Mucosa of rectum (tissue), 2 donors: ENCODE data around the gene C1QTNF1.
"Not testable (repeated sequence)": the region's sequence is repeated elsewhere in the genome, so short reads cannot be mapped to it uniquely, and the experiment has no call there.

Experiments used
- H3K27ac ChIP-seq, 2 donors: one replicate each; pipeline ENCODE4 v1.7.0; 2013; ENCODE audit warnings: inconsistent platforms in 2 of 2, low read depth in 2 of 2, low read length in 2 of 2
- H3K27me3 ChIP-seq, 2 donors: one replicate each; pipeline ENCODE4 v1.7.0; 2013; ENCODE audit warnings: low read length in 2 of 2; ENCODE audit not compliant: control insufficient read depth in 2 of 2, insufficient read depth in 2 of 2
- H3K36me3 ChIP-seq, 2 donors: one replicate each; pipeline ENCODE4 v1.7.0; 2013; ENCODE audit warnings: low read length in 2 of 2; ENCODE audit not compliant: control insufficient read depth in 2 of 2, insufficient read depth in 2 of 2
- H3K4me1 ChIP-seq, 2 donors: one replicate each; pipeline ENCODE4 v1.7.0; 2013; ENCODE audit warnings: low read length in 2 of 2, mild to moderate bottlenecking in 1 of 2; ENCODE audit not compliant: control insufficient read depth in 2 of 2, insufficient read depth in 2 of 2
- H3K4me3 ChIP-seq, 2 donors: one replicate each; pipeline ENCODE4 v1.7.0; 2013; ENCODE audit warnings: low read length in 2 of 2
- H3K9ac ChIP-seq, 2 donors: one replicate each; pipeline ENCODE4 v1.7.0; 2013; ENCODE audit warnings: low read length in 2 of 2, low read depth in 1 of 2, mild to moderate bottlenecking in 1 of 2
- H3K9me3 ChIP-seq, 2 donors: one replicate each; pipeline ENCODE4 v1.7.0; 2013; ENCODE audit warnings: low read length in 2 of 2; ENCODE audit not compliant: control insufficient read depth in 2 of 2
- donor health status: healthy.
- donor health status: Normal muscosa, but diverticular disease.

The C1QTNF1 gene

GRCh38 chr17:79062691-79063090, 38.7 kb downstream of the C1QTNF1 start:
- no peak overlapping the region for H3K27ac ChIP-seq
- H3K9ac ChIP-seq, result no peak overlapping the region

GRCh38 chr17:79064026-79064425, 40.1 kb downstream of the C1QTNF1 start:
- Histone ChIP-seq H3K27ac (no peak overlapping the region), H3K9me3 (no peaks in the 10 kb centered on the region), H3K36me3 (no peaks in the 10 kb centered on the region), H3K9ac (no peak overlapping the region), H3K4me3 (no peak overlapping the region), H3K27me3 (no peaks in the 10 kb centered on the region), H3K4me1 (no peaks in the 10 kb centered on the region)

More at GRCh38 chr17:79062691-79063090, 38.7 kb downstream of the C1QTNF1 start:
- H3K4me3 ChIP-seq, result no peak overlapping the region
- no peaks in the 10 kb centered on the region for H3K9me3 ChIP-seq
- no peaks in the 10 kb centered on the region for H3K36me3 ChIP-seq
- H3K4me1 ChIP-seq, result no peaks in the 10 kb centered on the region
- no peaks in the 10 kb centered on the region for H3K27me3 ChIP-seq

DNA sequence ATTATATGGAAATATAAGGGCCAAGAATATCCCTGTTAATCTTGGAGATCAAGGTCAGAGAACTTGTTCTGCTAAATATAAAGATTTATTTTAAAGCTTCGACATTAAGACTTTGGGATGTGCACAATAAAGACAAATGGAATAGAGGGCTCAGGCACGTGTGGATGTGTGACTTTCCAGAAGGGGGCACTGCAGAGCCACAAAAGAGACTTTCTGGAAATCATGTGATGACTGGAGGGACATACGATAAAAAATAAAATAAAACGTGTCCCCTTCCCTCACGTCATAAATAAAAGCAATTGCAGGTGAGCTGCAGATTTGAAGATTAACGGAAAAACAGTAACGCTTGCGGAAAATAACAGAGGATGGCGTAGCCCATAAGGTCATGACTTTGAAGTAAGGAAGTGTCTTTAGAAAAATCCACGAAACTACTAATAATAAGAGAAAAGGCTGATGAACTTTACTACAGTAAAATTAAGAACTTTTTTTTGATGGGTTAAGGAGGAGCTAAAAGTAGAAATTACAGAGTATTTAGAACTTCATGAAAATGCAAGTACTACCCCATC, 41.2 kb downstream of the C1QTNF1 start:
- Histone ChIP-seq H3K9ac (no peak overlapping the region), H3K4me1 (no peaks in the 10 kb centered on the region), H3K4me3 (no peak overlapping the region)

GRCh38 chr17:79066963-79067362, 43.0 kb downstream of the C1QTNF1 start:
- Histone ChIP-seq H3K9me3 (no peaks in the 10 kb centered on the region), H3K9ac (no peak overlapping the region), H3K4me3 (no peak overlapping the region), H3K36me3 (no peaks in the 10 kb centered on the region), H3K27ac (no peak overlapping the region), H3K4me1 (no peaks in the 10 kb centered on the region), H3K27me3 (no peaks in the 10 kb centered on the region)

More for the DNA sequence above, 41.2 kb downstream of the C1QTNF1 start:
- H3K27ac ChIP-seq, result no peak overlapping the region
- no peaks in the 10 kb centered on the region for H3K9me3 ChIP-seq
- H3K36me3 ChIP-seq, result no peaks in the 10 kb centered on the region
- H3K27me3 ChIP-seq, result no peaks in the 10 kb centered on the region

DNA sequence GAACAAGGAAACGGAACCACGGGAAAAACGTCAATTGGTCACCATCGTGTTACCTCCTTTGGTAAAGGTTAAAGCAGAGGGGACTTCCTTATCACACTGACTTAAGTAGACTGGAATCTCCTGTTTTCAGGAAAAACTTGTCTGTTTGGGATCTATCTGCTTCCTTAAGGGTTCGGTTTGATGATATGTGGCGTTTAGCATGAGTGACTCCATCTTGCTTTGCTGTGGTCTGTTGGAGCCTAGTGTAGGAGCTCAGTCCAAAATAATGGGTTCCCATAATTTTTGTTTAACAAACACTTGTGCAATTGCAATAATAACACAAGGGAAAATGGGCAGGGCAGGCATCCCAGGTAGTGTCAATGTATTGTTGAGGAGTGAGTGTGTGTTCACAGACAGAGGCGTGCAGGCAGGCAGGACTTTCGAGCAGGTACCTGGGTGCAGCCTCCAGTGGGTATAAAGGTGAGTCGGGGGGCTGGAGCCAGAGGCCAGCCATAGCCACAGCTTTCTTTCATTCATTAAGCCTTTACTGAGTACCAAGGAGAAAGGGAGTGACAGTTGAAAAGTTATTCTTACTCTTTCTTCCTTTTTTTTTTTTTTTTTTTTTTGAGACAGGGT, 46.4 kb downstream of the C1QTNF1 start:
- Histone ChIP-seq H3K9me3 (no peaks in the 10 kb centered on the region), H3K36me3 (no peaks in the 10 kb centered on the region), H3K9ac (no peak overlapping the region), H3K4me3 (no peak overlapping the region), H3K27me3 (no peaks in the 10 kb centered on the region), H3K27ac (no peak overlapping the region), H3K4me1 (peaks cover 17 to 19% of the 10 kb centered on the region in 2 donors)

- Histone ChIP-seq H3K9me3 (no peaks in the 10 kb centered on the region), H3K4me3 (no peak overlapping the region), H3K9ac (no peak overlapping the region), H3K36me3 (no peaks in the 10 kb centered on the region), H3K27me3 (no peaks in the 10 kb centered on the region), H3K27ac (no peak overlapping the region), H3K4me1 (peaks cover 25% of the 10 kb centered on the region in 2 donors)
Observed at GRCh38 chr17:79071161-79071740, 47.3 kb downstream of the C1QTNF1 start.

GRCh38 chr17:79072544-79072943, 48.6 kb downstream of the C1QTNF1 start:
- no peak overlapping the region for H3K9ac ChIP-seq
- peak overlapping the region in 1 of 2 donors; percentile 17 for H3K4me3 ChIP-seq
- H3K9me3 ChIP-seq, result no peaks in the 10 kb centered on the region
- no peaks in the 10 kb centered on the region for H3K27me3 ChIP-seq
- peaks cover 28 to 29% of the 10 kb centered on the region in 2 donors for H3K4me1 ChIP-seq
- H3K27ac ChIP-seq, result peak overlapping the region in 1 of 2 donors; percentile 91
- no peaks in the 10 kb centered on the region for H3K36me3 ChIP-seq

- Histone ChIP-seq H3K9me3 (no peaks in the 10 kb centered on the region), H3K4me1 (peaks cover 28 to 29% of the 10 kb centered on the region in 2 donors), H3K27me3 (no peaks in the 10 kb centered on the region), H3K27ac (peak overlapping the region; percentile 91 to 92), H3K36me3 (no peaks in the 10 kb centered on the region), H3K9ac (peak overlapping the region; percentile 3 to 50), H3K4me3 (peak overlapping the region; percentile 17 to 50)
Observed at GRCh38 chr17:79073016-79073705, 49.2 kb downstream of the C1QTNF1 start.

- Histone ChIP-seq H3K9ac (peak overlapping the region; percentile 24 to 50), H3K9me3 (no peaks in the 10 kb centered on the region), H3K36me3 (peaks cover 0 to 3% of the 10 kb centered on the region in 2 donors), H3K27me3 (no peaks in the 10 kb centered on the region), H3K4me1 (peaks cover 29 to 30% of the 10 kb centered on the region in 2 donors), H3K27ac (peak overlapping the region; percentile 91 to 92), H3K4me3 (peak overlapping the region; percentile 50 to 65)
Observed at GRCh38 chr17:79073706-79074088, 49.7 kb downstream of the C1QTNF1 start.

GRCh38 chr17:79074121-79074648, 50.2 kb downstream of the C1QTNF1 start:
- not testable (repeated sequence) for H3K9me3 ChIP-seq, H3K36me3 ChIP-seq, H3K27me3 ChIP-seq
- H3K27ac ChIP-seq, result peak overlapping the region; percentile 91 to 92
- peak overlapping the region; percentile 24 to 39 for H3K9ac ChIP-seq
- peaks cover 31 to 32% of the 10 kb centered on the region in 2 donors for H3K4me1 ChIP-seq
- H3K4me3 ChIP-seq, result peak overlapping the region; percentile 45 to 69
